Left cardiac atrium (tissue), 4 donors: ENCODE data around the gene AAR2. TPM values are rescaled to one million over a fixed set of nuclear protein-coding genes. Genes with fewer than 3 reads are reported as not detected.

Experiments
- ATAC-seq, 2 donors: fragments of 200-7000 bp; cut with Tn5 transposase; one replicate each; pipeline ENCODE4 v1.9.1; 2020; ENCODE audit warnings: mild to moderate bottlenecking in 2 of 2, moderate library complexity in 2 of 2
- DNase-seq: peaks from one replicate; pipeline ENCODE4 v3.0.0-alpha.2; 2020
- intact Hi-C, 2 donors: fragments of 100-400 bp; cut with DNase I; formaldehyde crosslinking; loops; one replicate each; pipeline versions ENCODE4 v1.14.1 to v1.15.1; 2022 to 2023
- total RNA-seq, 2 donors: library from RNA; stranded (reverse); fragmentation: NEBNext Ultra II Directional; extraction: Animal tissue kit (Norgen Biotek cat#: 25700); gene quantifications; one replicate each; pipeline ENCODE4 v1.2.1, GENCODE V29; 2021
- donor health status: DM: no; HTN: yes; CAD: no.
- donor health status: DM: no; HTN: yes; CAD: no; lungs with severe emphysema.
- donor health status: DM: yes; HTN: yes; CAD: no.
- donor health status: Dilated cardiomyopathy.

The AAR2 gene
- total RNA-seq, 2 donors from 2014 or later: 14.1 to 17.7 TPM

- no peak for ATAC-seq
- DNase-seq: no peak
- intact Hi-C loops: no loop called here
Measured at GRCh38 chr20:36215778-36216177, 20.5 kb upstream of the AAR2 start.

- DNase-seq (no peak), ATAC-seq (no peak)
- intact Hi-C loops: no loop called here
Measured at GRCh38 chr20:36216314-36217025, 19.8 kb upstream of the AAR2 start.

GRCh38 chr20:36217226-36217625, 19.1 kb upstream of the AAR2 start:
- intact Hi-C loops: no loop called here
- DNase-seq: no peak
- ATAC-seq: no peak

- intact Hi-C loops: no loop called here
- ATAC-seq: no peak
Measured at GRCh38 chr20:36218380-36219064, 17.8 kb upstream of the AAR2 start.

GRCh38 chr20:36219671-36220220, 16.5 kb upstream of the AAR2 start:
- ATAC-seq (no peak), DNase-seq (no peak)
- intact Hi-C loops: no loop called here

More at GRCh38 chr20:36218380-36219064, 17.8 kb upstream of the AAR2 start:
- no peak for DNase-seq

- ATAC-seq (no peak), DNase-seq (no peak)
- intact Hi-C loops: no loop called here
Measured at GRCh38 chr20:36225666-36226065, 10.6 kb upstream of the AAR2 start.

GRCh38 chr20:36228770-36229169, 7.5 kb upstream of the AAR2 start:
- DNase-seq: no peak
- ATAC-seq: no peak
- intact Hi-C loops: no loop called here

GRCh38 chr20:36230019-36230418, 6.3 kb upstream of the AAR2 start:
- intact Hi-C loops: no loop called here
- DNase-seq (no peak), ATAC-seq (no peak)

- intact Hi-C loops: no loop called here
- ATAC-seq (no peak), DNase-seq (no peak)
Measured at GRCh38 chr20:36231331-36231730, 4.9 kb upstream of the AAR2 start.

GRCh38 chr20:36234771-36235320, 1.4 kb upstream of the AAR2 start:
- DNase-seq (no peak), ATAC-seq (no peak)
- intact Hi-C loops: no loop called here

GRCh38 chr20:36236786-36237121, 476 bp downstream of the AAR2 start:
- intact Hi-C loops: no loop called here
- ATAC-seq (no peak), DNase-seq (no peak)

GRCh38 chr20:36237477-36237876, 1.2 kb downstream of the AAR2 start:
- ATAC-seq: no peak

GRCh38 chr20:36238153-36238552, 1.9 kb downstream of the AAR2 start:
- intact Hi-C loops: no loop called here
- DNase-seq (no peak), ATAC-seq (no peak)

More at GRCh38 chr20:36237477-36237876, 1.2 kb downstream of the AAR2 start:
- intact Hi-C loops: no loop called here
- no peak for DNase-seq

- no peak for DNase-seq
- intact Hi-C loops: no loop called here
- no peak for ATAC-seq
Measured at GRCh38 chr20:36238760-36239159, 2.5 kb downstream of the AAR2 start.

GRCh38 chr20:36240076-36240475, 3.8 kb downstream of the AAR2 start:
- intact Hi-C loops: no loop called here

GRCh38 chr20:36241678-36242077, 5.4 kb downstream of the AAR2 start:
- no peak for DNase-seq
- no peak for ATAC-seq
- intact Hi-C loops: no loop called here

More at GRCh38 chr20:36240076-36240475, 3.8 kb downstream of the AAR2 start:
- DNase-seq (no peak), ATAC-seq (no peak)

GRCh38 chr20:36243726-36244125, 7.4 kb downstream of the AAR2 start:
- intact Hi-C loops: no loop called here
- no peak for ATAC-seq
- DNase-seq: no peak

GRCh38 chr20:36246401-36246800, 10.1 kb downstream of the AAR2 start:
- intact Hi-C loops: no loop called here
- DNase-seq (no peak), ATAC-seq (no peak)

GRCh38 chr20:36248836-36249235, 12.6 kb downstream of the AAR2 start:
- intact Hi-C loops: no loop called here
- DNase-seq: no peak
- ATAC-seq: no peak

- no peak for ATAC-seq
- DNase-seq: no peak
- intact Hi-C loops: no loop called here
Measured at GRCh38 chr20:36249450-36249849, 13.2 kb downstream of the AAR2 start.
